ENCODE results near the gene SHD. TPM values are rescaled to one million over a fixed set of nuclear protein-coding genes. Genes with fewer than 3 reads are reported as not detected.

Gene SHD
- total and polyA plus RNA-seq, 9 of the 15 experiments (the other 6 are each of a cell fraction or from before 2014, with no cell fraction given) = 0.05 to 0.62 (median 0.15) TPM; not detected in 5

DNA sequence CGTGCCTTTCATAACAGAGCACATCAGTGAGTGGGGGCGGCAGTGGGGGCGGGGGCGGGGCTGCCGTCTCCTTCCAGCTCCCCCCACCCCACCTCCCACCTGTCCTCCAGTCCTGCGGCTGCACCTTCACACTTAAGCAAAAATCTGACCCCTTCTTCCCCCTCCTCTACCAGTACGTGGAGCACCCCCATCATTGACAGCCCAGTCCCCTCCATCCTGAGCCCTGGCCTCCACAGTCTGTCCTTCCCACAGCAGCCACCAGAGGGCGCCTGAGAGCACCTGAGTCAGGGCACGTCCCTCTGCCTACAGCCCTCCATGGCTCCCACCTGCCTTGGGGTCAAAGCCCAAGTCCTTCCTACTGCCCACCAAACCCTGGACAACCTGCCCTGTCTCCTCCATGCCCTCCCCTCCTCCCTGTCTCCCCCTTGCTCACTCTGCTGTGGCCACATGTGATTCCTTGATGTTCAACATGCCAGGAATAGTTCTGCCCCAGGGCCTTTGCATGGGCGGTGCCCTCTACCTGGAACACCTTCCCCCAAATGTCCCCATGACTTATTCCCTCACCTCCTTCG is 45.7 kb upstream of the SHD start (continued):
- TF ChIP-seq, protein P1, sequence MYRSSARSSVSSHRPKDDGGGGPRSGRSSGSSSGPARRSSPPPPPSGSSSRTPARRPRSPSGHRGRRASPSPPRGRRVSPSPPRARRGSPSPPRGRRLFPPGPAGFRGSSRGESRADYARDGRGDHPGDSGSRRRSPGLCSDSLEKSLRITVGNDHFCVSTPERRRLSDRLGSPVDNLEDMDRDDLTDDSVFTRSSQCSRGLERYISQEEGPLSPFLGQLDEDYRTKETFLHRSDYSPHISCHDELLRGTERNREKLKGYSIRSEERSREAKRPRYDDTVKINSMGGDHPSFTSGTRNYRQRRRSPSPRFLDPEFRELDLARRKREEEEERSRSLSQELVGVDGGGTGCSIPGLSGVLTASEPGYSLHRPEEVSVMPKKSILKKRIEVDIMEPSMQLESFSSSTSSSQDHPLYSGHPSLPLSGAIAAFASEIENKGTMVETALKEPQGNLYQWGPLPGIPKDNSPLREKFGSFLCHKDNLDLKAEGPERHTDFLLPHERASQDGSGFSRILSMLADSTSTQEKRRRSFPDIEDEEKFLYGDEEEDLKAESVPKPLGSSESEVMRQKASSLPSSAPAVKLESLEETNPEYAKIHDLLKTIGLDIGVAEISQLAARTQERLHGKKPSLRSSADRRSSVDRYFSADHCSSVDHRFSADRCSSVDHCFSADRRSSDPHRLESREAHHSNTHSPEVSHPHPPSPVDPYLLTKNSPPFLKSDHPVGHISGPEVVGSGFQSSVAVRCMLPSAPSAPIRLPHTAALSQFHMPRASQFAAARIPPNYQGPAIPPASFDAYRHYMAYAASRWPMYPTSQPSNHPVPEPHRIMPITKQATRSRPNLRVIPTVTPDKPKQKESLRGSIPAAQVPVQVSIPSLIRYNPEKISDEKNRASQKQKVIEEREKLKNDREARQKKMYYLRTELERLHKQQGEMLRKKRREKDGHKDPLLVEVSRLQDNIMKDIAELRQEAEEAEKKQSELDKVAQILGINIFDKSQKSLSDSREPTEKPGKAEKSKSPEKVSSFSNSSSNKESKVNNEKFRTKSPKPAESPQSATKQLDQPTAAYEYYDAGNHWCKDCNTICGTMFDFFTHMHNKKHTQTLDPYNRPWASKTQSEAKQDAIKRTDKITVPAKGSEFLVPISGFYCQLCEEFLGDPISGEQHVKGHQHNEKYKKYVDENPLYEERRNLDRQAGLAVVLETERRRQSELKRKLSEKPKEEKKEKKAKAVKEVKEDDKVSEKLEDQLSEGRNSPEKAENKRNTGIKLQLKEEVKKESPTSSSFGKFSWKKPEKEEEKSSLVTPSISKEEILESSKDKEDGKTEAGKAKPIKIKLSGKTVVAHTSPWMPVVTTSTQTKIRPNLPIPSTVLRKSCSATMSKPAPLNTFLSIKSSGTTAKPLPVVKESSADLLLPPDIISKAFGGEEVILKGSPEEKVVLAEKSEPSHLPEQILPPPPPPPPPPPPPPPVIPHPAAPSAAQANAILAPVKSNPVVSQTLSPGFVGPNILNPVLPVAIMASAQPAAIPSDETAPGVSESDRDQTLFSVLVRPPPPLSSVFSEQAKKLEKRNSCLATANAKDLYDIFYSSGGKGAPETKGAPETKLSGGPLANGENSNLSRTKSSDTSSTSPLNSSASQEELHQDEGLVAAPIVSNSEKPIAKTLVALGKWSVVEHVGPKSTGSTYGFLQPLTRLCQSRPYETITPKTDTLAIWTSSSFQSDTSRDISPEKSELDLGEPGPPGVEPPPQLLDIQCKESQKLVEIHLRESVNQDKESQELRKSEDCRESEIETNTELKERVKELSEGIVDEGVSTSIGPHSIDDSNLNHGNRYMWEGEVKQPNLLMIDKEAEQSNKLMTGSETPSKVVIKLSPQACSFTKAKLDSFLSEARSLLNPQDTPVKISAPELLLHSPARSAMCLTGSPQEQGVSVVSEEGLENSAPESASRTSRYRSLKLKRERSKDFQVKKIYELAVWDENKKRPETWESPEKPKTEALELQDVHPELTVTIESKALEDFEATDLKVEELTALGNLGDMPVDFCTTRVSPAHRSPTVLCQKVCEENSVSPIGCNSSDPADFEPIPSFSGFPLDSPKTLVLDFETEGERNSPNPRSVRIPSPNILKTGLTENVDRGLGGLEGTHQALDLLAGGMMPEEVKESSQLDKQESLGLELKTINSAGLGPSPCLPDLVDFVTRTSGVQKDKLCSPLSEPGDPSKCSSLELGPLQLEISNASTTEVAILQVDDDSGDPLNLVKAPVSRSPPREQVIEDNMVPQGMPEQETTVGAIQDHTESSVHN (IDR thresholded peaks at IDR 0.05; ENCODE audit: borderline replicate concordance in 1 of 2, low read depth in 1 of 2) = no peak
- TF ChIP-seq ZBTB1 (CRISPR knock-in tag; IDR thresholded peaks at IDR 0.05; ENCODE audit: borderline replicate concordance, low read depth) (no peak), ZBTB7A (IDR thresholded peaks at IDR 0.05; ENCODE audit: borderline replicate concordance, control insufficient read depth, low read depth, low read length) (peak; percentile 56; the same call in 1 of the 2 replicates)
